ENCODE results near the gene GPANK1. TPM values are rescaled to one million over a fixed set of nuclear protein-coding genes. Genes with fewer than 3 reads are reported as not detected.

Gene GPANK1
- total and polyA plus RNA-seq, 2 donors (not counting 1 experiment from before 2014, with no cell fraction given), result 13.1 to 15.0 TPM

Other genes starting within 250 kb of the GPANK1 start
Only the 30 nearest of the 37 such genes appear.
- not detected in 2 replicates for gene MCCD1, start 136.0 kb downstream of the GPANK1 start, total RNA-seq
- not detected in 2 replicates for gene MCCD1, start 136.0 kb downstream of the GPANK1 start, polyA plus RNA-seq
- 192 and 370 TPM in 2 replicates for gene DDX39B, start 123.0 kb downstream of the GPANK1 start, total RNA-seq
- gene DDX39B, start 123.0 kb downstream of the GPANK1 start, polyA plus RNA-seq, result 323 and 410 TPM in 2 replicates
- gene ATP6V1G2, start 118.4 kb downstream of the GPANK1 start, total RNA-seq, result 4.1 and 11.2 TPM in 2 replicates
- gene ATP6V1G2, start 118.4 kb downstream of the GPANK1 start, polyA plus RNA-seq, result 9.1 and 16.0 TPM in 2 replicates
- gene NFKBIL1, start 117.4 kb downstream of the GPANK1 start, total RNA-seq, result 44.3 and 47.5 TPM in 2 replicates
- gene NFKBIL1, start 117.4 kb downstream of the GPANK1 start, polyA plus RNA-seq, result 3.7 and 5.1 TPM in 2 replicates
- gene LTA, start 92.7 kb downstream of the GPANK1 start, total RNA-seq, result not detected in 2 replicates
- not detected in 2 replicates for gene LTA, start 92.7 kb downstream of the GPANK1 start, polyA plus RNA-seq
- not detected in 2 replicates for gene TNF, start 89.4 kb downstream of the GPANK1 start, total RNA-seq
- not detected in 2 replicates for gene TNF, start 89.4 kb downstream of the GPANK1 start, polyA plus RNA-seq
- gene LTB, start 82.6 kb downstream of the GPANK1 start, total RNA-seq, result not detected in 2 replicates
- not detected in 2 replicates for gene LTB, start 82.6 kb downstream of the GPANK1 start, polyA plus RNA-seq
- not detected in 2 replicates for gene LST1, start 78.7 kb downstream of the GPANK1 start, total RNA-seq
- gene LST1, start 78.7 kb downstream of the GPANK1 start, polyA plus RNA-seq, result not detected in 2 replicates
- gene NCR3, start 72.0 kb downstream of the GPANK1 start, total RNA-seq, result not detected in 2 replicates
- not detected in 2 replicates for gene NCR3, start 72.0 kb downstream of the GPANK1 start, polyA plus RNA-seq
- not detected in 2 replicates for gene AIF1, start 49.8 kb downstream of the GPANK1 start, total RNA-seq
- not detected in 2 replicates for gene AIF1, start 49.8 kb downstream of the GPANK1 start, polyA plus RNA-seq
- 22.9 and 46.6 TPM in 2 replicates for gene PRRC2A, start 44.3 kb downstream of the GPANK1 start, total RNA-seq
- gene PRRC2A, start 44.3 kb downstream of the GPANK1 start, polyA plus RNA-seq, result 26.9 and 50.7 TPM in 2 replicates
- 90.9 and 124 TPM in 2 replicates for gene BAG6, start 12.3 kb downstream of the GPANK1 start, total RNA-seq
- gene BAG6, start 12.3 kb downstream of the GPANK1 start, polyA plus RNA-seq, result 75.3 and 111 TPM in 2 replicates
- 0.99 and 1.0 TPM in 2 replicates for gene APOM, start 9.1 kb downstream of the GPANK1 start, total RNA-seq
- 3.9 and 5.4 TPM in 2 replicates for gene APOM, start 9.1 kb downstream of the GPANK1 start, polyA plus RNA-seq
- 20.6 and 26.2 TPM in 2 replicates for gene C6orf47, start 4.2 kb downstream of the GPANK1 start, total RNA-seq
- 6.6 and 7.9 TPM in 2 replicates for gene C6orf47, start 4.2 kb downstream of the GPANK1 start, polyA plus RNA-seq
- gene CSNK2B, start 1.1 kb upstream of the GPANK1 start, total RNA-seq, result 67.2 and 70.9 TPM in 2 replicates
- 84.9 and 124 TPM in 2 replicates for gene CSNK2B, start 1.1 kb upstream of the GPANK1 start, polyA plus RNA-seq
- gene LY6G5B, start 5.0 kb upstream of the GPANK1 start, total RNA-seq, result 1.3 and 2.0 TPM in 2 replicates
- 2.8 and 2.9 TPM in 2 replicates for gene LY6G5B, start 5.0 kb upstream of the GPANK1 start, polyA plus RNA-seq
- 0.51 and 0.83 TPM in 2 replicates for gene LY6G5C, start 16.1 kb upstream of the GPANK1 start, total RNA-seq
- 2.0 and 2.9 TPM in 2 replicates for gene LY6G5C, start 16.1 kb upstream of the GPANK1 start, polyA plus RNA-seq
- gene ABHD16A, start 38.3 kb upstream of the GPANK1 start, total RNA-seq, result 62.1 and 72.0 TPM in 2 replicates
- 24.2 and 25.1 TPM in 2 replicates for gene ABHD16A, start 38.3 kb upstream of the GPANK1 start, polyA plus RNA-seq
- gene LY6G6F, start 41.9 kb upstream of the GPANK1 start, total RNA-seq, result not detected in 2 replicates
- not detected in 2 replicates for gene LY6G6F, start 41.9 kb upstream of the GPANK1 start, polyA plus RNA-seq
- gene LY6G6D, start 50.4 kb upstream of the GPANK1 start, total RNA-seq, result not detected in 2 replicates
- gene LY6G6D, start 50.4 kb upstream of the GPANK1 start, polyA plus RNA-seq, result not detected in 2 replicates
- gene LY6G6C, start 56.7 kb upstream of the GPANK1 start, total RNA-seq, result not detected in 2 replicates
- not detected in 2 replicates for gene LY6G6C, start 56.7 kb upstream of the GPANK1 start, polyA plus RNA-seq
- not detected in 2 replicates for gene MPIG6B, start 58.4 kb upstream of the GPANK1 start, total RNA-seq
- not detected in 2 replicates for gene MPIG6B, start 58.4 kb upstream of the GPANK1 start, polyA plus RNA-seq
- gene DDAH2, start 64.3 kb upstream of the GPANK1 start, total RNA-seq, result 97.3 and 119 TPM in 2 replicates
- gene DDAH2, start 64.3 kb upstream of the GPANK1 start, polyA plus RNA-seq, result 42.5 and 43.4 TPM in 2 replicates
- 439 and 615 TPM in 2 replicates for gene CLIC1, start 71.5 kb upstream of the GPANK1 start, total RNA-seq
- gene CLIC1, start 71.5 kb upstream of the GPANK1 start, polyA plus RNA-seq, result 639 and 788 TPM in 2 replicates
- 2.3 and 4.3 TPM in 2 replicates for gene MSH5, start 75.0 kb upstream of the GPANK1 start, total RNA-seq
- 6.0 and 11.1 TPM in 2 replicates for gene MSH5, start 75.0 kb upstream of the GPANK1 start, polyA plus RNA-seq
- 0.26 and 0.50 TPM in 2 replicates for gene SAPCD1, start 97.7 kb upstream of the GPANK1 start, total RNA-seq
- 1.3 and 1.4 TPM in 2 replicates for gene SAPCD1, start 97.7 kb upstream of the GPANK1 start, polyA plus RNA-seq
- under 0.01 and 0.66 TPM in 2 replicates for gene VWA7, start 112.3 kb upstream of the GPANK1 start, total RNA-seq
- gene VWA7, start 112.3 kb upstream of the GPANK1 start, polyA plus RNA-seq, result 0.16 and 0.60 TPM in 2 replicates
- 29.8 and 53.5 TPM in 2 replicates for gene VARS1, start 130.8 kb upstream of the GPANK1 start, total RNA-seq
- 16.0 and 31.0 TPM in 2 replicates for gene VARS1, start 130.8 kb upstream of the GPANK1 start, polyA plus RNA-seq
- gene LSM2, start 142.0 kb upstream of the GPANK1 start, total RNA-seq, result 23.1 and 24.3 TPM in 2 replicates
- 34.7 and 68.1 TPM in 2 replicates for gene LSM2, start 142.0 kb upstream of the GPANK1 start, polyA plus RNA-seq
- 2.1 and 3.1 TPM in 2 replicates for gene HSPA1L, start 150.3 kb upstream of the GPANK1 start, total RNA-seq
- 0.74 and 0.75 TPM in 2 replicates for gene HSPA1L, start 150.3 kb upstream of the GPANK1 start, polyA plus RNA-seq